HEK293 (cell line): ENCODE data around the gene FOXC1.

Experiments used
- CTCF ChIA-PET: fragments of 350-600 bp; formaldehyde crosslinking; extraction: SDS; loops from one replicate; lab custom pipeline; 2021; ENCODE audit warnings: antibody characterized with exemption; lab: Yijun Ruan, JAX
- POLR2A ChIA-PET: fragments of 300-600 bp; formaldehyde crosslinking; extraction: SDS; loops from one replicate; lab custom pipeline; 2020; ENCODE audit warnings: antibody characterized with exemption, inconsistent platforms; lab: Yijun Ruan, JAX
- H3K27ac ChIP-seq: fragments of 200-500 bp; sonication (Bioruptor generic); 2 replicates; pipeline ENCODE4 v1.5.1; 2014; ENCODE audit warnings: low read depth, low read length, control low read depth, inconsistent platforms; ENCODE audit errors: extremely low read depth
- H3K36me3 ChIP-seq, 2 experiments: fragments of 200-500 bp in 1 of 2; sonication (Bioruptor generic) in 1 of 2; 1 replicate in 1 of 2; 2 replicates in 1 of 2; pipeline ENCODE4 v1.5.1; 2014 to 2017; ENCODE audit warnings: inconsistent platforms in 2 of 2, low read length in 2 of 2; ENCODE audit not compliant: control insufficient read depth in 2 of 2, insufficient read depth in 1 of 2
- H3K4me1 ChIP-seq: fragments of 200-500 bp; sonication (Bioruptor generic); 2 replicates; pipeline ENCODE4 v1.5.1; 2014; ENCODE audit warnings: mild to moderate bottlenecking, low read length, inconsistent platforms; ENCODE audit not compliant: control insufficient read depth, insufficient read depth
- H3K4me3 ChIP-seq: 2 replicates; pipeline ENCODE4 v1.5.1; 2011; ENCODE audit warnings: low read depth, mild to moderate bottlenecking, control low read depth, low read length, moderate library complexity
- H3K9me3 ChIP-seq: fragments of 200-500 bp; sonication (Bioruptor generic); 2 replicates; pipeline ENCODE4 v1.5.1; 2014; ENCODE audit warnings: low read depth, low read length, inconsistent platforms; ENCODE audit not compliant: control insufficient read depth, insufficient read depth
- BCL11A ChIP-seq: fragments of 450-650 bp; formaldehyde crosslinking; IDR thresholded peaks from 2 replicates; pipeline ENCODE4 v1.5.1; 2016; ENCODE audit warnings: low read depth, missing biosample characterization, missing genetic modification characterization
- HOXD13 ChIP-seq: sonication (generic); formaldehyde crosslinking; IDR thresholded peaks from 2 replicates; pipeline ENCODE4 v1.8.0; 2022; ENCODE audit warnings: missing genetic modification reagents, borderline replicate concordance
- ZBTB17 ChIP-seq: fragments of 450-650 bp; formaldehyde crosslinking; IDR thresholded peaks from 2 replicates; pipeline ENCODE4 v1.5.1; 2016; ENCODE audit warnings: missing biosample characterization, missing genetic modification characterization
- ZBTB48 ChIP-seq: fragments of 450-650 bp; formaldehyde crosslinking; IDR thresholded peaks from 2 replicates; pipeline ENCODE4 v1.5.1; 2016; ENCODE audit warnings: missing biosample characterization, missing genetic modification characterization
- ZEB2 ChIP-seq: fragments of 450-650 bp; formaldehyde crosslinking; IDR thresholded peaks from 2 replicates; pipeline ENCODE4 v1.5.1; 2016; ENCODE audit warnings: missing biosample characterization, missing genetic modification characterization
- ZNF157 ChIP-seq: fragments of 450-650 bp; formaldehyde crosslinking; IDR thresholded peaks from 2 replicates; pipeline ENCODE4 v1.5.1; 2016; ENCODE audit warnings: missing biosample characterization, missing genetic modification characterization
- ZNF174 ChIP-seq: fragments of 450-650 bp; formaldehyde crosslinking; IDR thresholded peaks from 2 replicates; pipeline ENCODE4 v1.5.0; 2017; ENCODE audit warnings: missing biosample characterization, mild to moderate bottlenecking, missing genetic modification characterization
- ZNF202 ChIP-seq: fragments of 450-650 bp; formaldehyde crosslinking; IDR thresholded peaks from 2 replicates; pipeline ENCODE4 v1.5.1; 2016; ENCODE audit warnings: missing biosample characterization, missing genetic modification characterization, borderline replicate concordance
- ZNF239 ChIP-seq: fragments of 450-650 bp; formaldehyde crosslinking; IDR thresholded peaks from 2 replicates; pipeline ENCODE4 v1.5.1; 2016; ENCODE audit warnings: missing biosample characterization, missing genetic modification characterization
- ZNF324 ChIP-seq: fragments of 450-650 bp; formaldehyde crosslinking; IDR thresholded peaks from 2 replicates; pipeline ENCODE4 v1.5.1; 2016; ENCODE audit warnings: missing biosample characterization, missing genetic modification characterization
- ZNF354C ChIP-seq: fragments of 450-650 bp; formaldehyde crosslinking; IDR thresholded peaks from 2 replicates; pipeline ENCODE4 v1.5.1; 2016; ENCODE audit warnings: missing biosample characterization, missing genetic modification characterization, low read depth, borderline replicate concordance
- ZNF391 ChIP-seq: fragments of 450-650 bp; formaldehyde crosslinking; IDR thresholded peaks from 2 replicates; pipeline ENCODE4 v1.5.1; 2016; ENCODE audit warnings: low read depth, missing biosample characterization, missing genetic modification characterization, borderline replicate concordance
- ZNF423 ChIP-seq: fragments of 450-650 bp; formaldehyde crosslinking; IDR thresholded peaks from 2 replicates; pipeline ENCODE4 v1.5.1; 2016; ENCODE audit warnings: missing biosample characterization, missing genetic modification characterization
- ZNF449 ChIP-seq: fragments of 450-650 bp; formaldehyde crosslinking; IDR thresholded peaks from 2 replicates; pipeline ENCODE4 v1.5.1; 2017; ENCODE audit warnings: missing biosample characterization, mild to moderate bottlenecking, missing genetic modification characterization, moderate library complexity
- ZNF521 ChIP-seq: fragments of 450-650 bp; formaldehyde crosslinking; IDR thresholded peaks from 2 replicates; pipeline ENCODE4 v1.5.1; 2017; ENCODE audit warnings: missing biosample characterization, mild to moderate bottlenecking, missing genetic modification characterization
- ZNF548 ChIP-seq: fragments of 450-650 bp; formaldehyde crosslinking; IDR thresholded peaks from 2 replicates; pipeline ENCODE4 v1.5.1; 2016; ENCODE audit warnings: missing biosample characterization, missing genetic modification characterization
- ZNF660 ChIP-seq: fragments of 450-650 bp; IDR thresholded peaks from 2 replicates; pipeline ENCODE4 v1.5.1; 2018; ENCODE audit warnings: missing biosample characterization, mild to moderate bottlenecking, missing genetic modification characterization
- ZNF76 ChIP-seq: fragments of 450-650 bp; formaldehyde crosslinking; IDR thresholded peaks from 2 replicates; pipeline ENCODE4; 2016; ENCODE audit warnings: low read depth, missing biosample characterization, missing genetic modification characterization, borderline replicate concordance
- ZNF843 ChIP-seq: fragments of 450-650 bp; formaldehyde crosslinking; IDR thresholded peaks from 2 replicates; pipeline ENCODE4 v1.5.1; 2016; ENCODE audit warnings: missing biosample characterization, missing genetic modification characterization
- TF ChIP-seq, protein P1 (sequence below): fragments of 450-650 bp; formaldehyde crosslinking; IDR thresholded peaks from 2 replicates; pipeline ENCODE4 v1.5.1; 2017; ENCODE audit warnings: missing biosample characterization, missing genetic modification characterization
- TF ChIP-seq, protein P2 (sequence below): fragments of 450-650 bp; formaldehyde crosslinking; IDR thresholded peaks from 2 replicates; pipeline ENCODE4; 2016; ENCODE audit warnings: missing biosample characterization, missing genetic modification characterization
- TF ChIP-seq, protein P3 (sequence below): fragments of 450-650 bp; formaldehyde crosslinking; conservative IDR thresholded peaks from 2 replicates; pipeline ENCODE4 v1.5.1; 2016; ENCODE audit warnings: low read depth, missing biosample characterization, missing genetic modification characterization

The FOXC1 gene

GRCh38 chr6:1636272-1636825, 26.6 kb downstream of the FOXC1 start:
- Histone ChIP-seq H3K27ac (no peak overlapping the region), H3K9me3 (no peaks in the 10 kb centered on the region), H3K4me3 (no peak overlapping the region), H3K4me1 (peaks cover 6% of the 10 kb centered on the region), H3K36me3 (no peaks in the 10 kb centered on the region)
- ChIA-PET POLR2A (no interaction called here), CTCF (interaction anchor here (0.8 kb wide), 1 partner anchor 847 kb away, joined by 3 read pairs; no protein-coding TSS in a partner anchor)
- TF ChIP-seq ZNF174 (tag by site-specific recombination), result no peak
- TF ChIP-seq ZNF521 (tag by site-specific recombination), result no peak
- no peak for TF ChIP-seq ZNF202 (tag by site-specific recombination)
- TF ChIP-seq ZNF157 (tag by site-specific recombination), result no peak
- no peak for TF ChIP-seq ZNF239 (tag by site-specific recombination)
- no peak for TF ChIP-seq ZBTB48
- TF ChIP-seq ZNF324 (tag by site-specific recombination), result no peak
- TF ChIP-seq ZNF660 (tag by site-specific recombination), result no peak
- no peak for TF ChIP-seq HOXD13 (CRISPR knock-in tag)
- TF ChIP-seq ZNF843 (tag by site-specific recombination), result no peak
- no peak for TF ChIP-seq ZNF354C (tag by site-specific recombination)
- TF ChIP-seq ZNF76 (tag by site-specific recombination), result no peak
- TF ChIP-seq BCL11A (tag by site-specific recombination), result no peak
- no peak for TF ChIP-seq ZBTB17 (tag by site-specific recombination)
- TF ChIP-seq, protein P1, sequence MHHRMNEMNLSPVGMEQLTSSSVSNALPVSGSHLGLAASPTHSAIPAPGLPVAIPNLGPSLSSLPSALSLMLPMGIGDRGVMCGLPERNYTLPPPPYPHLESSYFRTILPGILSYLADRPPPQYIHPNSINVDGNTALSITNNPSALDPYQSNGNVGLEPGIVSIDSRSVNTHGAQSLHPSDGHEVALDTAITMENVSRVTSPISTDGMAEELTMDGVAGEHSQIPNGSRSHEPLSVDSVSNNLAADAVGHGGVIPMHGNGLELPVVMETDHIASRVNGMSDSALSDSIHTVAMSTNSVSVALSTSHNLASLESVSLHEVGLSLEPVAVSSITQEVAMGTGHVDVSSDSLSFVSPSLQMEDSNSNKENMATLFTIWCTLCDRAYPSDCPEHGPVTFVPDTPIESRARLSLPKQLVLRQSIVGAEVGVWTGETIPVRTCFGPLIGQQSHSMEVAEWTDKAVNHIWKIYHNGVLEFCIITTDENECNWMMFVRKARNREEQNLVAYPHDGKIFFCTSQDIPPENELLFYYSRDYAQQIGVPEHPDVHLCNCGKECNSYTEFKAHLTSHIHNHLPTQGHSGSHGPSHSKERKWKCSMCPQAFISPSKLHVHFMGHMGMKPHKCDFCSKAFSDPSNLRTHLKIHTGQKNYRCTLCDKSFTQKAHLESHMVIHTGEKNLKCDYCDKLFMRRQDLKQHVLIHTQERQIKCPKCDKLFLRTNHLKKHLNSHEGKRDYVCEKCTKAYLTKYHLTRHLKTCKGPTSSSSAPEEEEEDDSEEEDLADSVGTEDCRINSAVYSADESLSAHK (tag by site-specific recombination), result no peak
- TF ChIP-seq, protein P2, sequence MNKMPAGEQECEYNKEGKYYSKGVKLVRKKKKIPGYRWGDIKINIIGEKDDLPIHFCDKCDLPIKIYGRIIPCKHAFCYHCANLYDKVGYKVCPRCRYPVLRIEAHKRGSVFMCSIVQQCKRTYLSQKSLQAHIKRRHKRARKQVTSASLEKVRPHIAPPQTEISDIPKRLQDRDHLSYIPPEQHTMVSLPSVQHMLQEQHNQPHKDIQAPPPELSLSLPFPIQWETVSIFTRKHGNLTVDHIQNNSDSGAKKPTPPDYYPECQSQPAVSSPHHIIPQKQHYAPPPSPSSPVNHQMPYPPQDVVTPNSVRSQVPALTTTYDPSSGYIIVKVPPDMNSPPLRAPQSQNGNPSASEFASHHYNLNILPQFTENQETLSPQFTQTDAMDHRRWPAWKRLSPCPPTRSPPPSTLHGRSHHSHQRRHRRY (tag by site-specific recombination), result no peak
- TF ChIP-seq ZNF423, result no peak
- no peak for TF ChIP-seq ZNF449 (tag by site-specific recombination)

DNA sequence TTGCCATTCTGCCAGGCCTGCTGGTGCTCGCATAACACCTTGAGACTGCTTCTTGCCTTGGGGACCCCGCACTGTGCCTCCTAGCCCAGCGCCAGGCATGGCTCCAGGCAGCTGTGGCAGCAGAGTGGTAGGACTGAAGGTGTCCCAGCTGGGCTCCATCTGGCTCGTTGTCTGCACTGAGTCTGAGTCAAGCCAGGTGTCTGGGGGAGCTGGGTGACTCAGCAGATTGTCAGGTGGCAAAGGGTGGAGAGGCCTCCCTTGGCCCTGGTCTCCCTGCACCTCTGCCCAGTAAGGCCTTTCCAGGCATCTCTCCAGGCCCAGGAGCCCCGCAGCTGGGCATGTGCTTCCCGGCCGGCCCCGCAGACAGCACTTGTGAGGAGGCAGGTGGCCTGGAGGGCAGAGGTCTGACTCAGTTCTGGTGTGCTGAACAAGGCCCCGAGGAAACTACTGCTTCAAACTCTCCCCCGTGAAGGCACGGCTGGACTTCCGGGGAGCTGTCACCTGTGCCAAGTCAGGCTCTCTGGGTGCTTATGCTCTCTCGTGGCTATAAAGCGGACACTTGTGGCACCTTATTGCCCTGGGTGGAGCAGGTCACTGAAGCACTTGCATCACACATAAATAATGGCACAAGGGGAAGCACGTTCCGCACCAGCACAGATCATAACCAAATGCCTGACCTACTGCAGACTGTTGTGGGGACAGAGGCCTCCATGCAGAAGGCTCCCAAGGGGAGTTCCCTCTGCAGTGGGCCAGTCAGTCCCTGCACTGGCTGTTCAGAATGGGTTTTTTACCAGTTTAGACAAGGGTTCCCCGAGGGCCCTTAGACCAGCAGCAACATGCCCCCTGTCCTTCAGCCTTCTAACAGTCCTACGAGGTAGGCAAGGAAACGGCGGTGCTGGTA, 27.5 kb downstream of the FOXC1 start:
- no peaks in the 10 kb centered on the region for H3K36me3 ChIP-seq
- no peaks in the 10 kb centered on the region for H3K9me3 ChIP-seq
- POLR2A ChIA-PET, result no interaction called here
- no peak overlapping the region for H3K4me3 ChIP-seq
- no peak overlapping the region for H3K27ac ChIP-seq
- H3K4me1 ChIP-seq, result peaks cover 4% of the 10 kb centered on the region; the same call in 1 of the 2 replicates
- CTCF ChIA-PET, result interaction anchor here (0.8 kb wide), 1 partner anchor 846 kb away, joined by 3 read pairs; no protein-coding TSS in a partner anchor
- TF ChIP-seq ZNF449 (tag by site-specific recombination) (0 out of 2 replicates have a peak, but pooled peaks have one; percentile 26), ZNF391 (tag by site-specific recombination) (no peak), ZNF548 (tag by site-specific recombination) (peak; percentile 67; the same call in 1 of the 2 replicates), ZEB2 (no peak)
- TF ChIP-seq, protein P3, sequence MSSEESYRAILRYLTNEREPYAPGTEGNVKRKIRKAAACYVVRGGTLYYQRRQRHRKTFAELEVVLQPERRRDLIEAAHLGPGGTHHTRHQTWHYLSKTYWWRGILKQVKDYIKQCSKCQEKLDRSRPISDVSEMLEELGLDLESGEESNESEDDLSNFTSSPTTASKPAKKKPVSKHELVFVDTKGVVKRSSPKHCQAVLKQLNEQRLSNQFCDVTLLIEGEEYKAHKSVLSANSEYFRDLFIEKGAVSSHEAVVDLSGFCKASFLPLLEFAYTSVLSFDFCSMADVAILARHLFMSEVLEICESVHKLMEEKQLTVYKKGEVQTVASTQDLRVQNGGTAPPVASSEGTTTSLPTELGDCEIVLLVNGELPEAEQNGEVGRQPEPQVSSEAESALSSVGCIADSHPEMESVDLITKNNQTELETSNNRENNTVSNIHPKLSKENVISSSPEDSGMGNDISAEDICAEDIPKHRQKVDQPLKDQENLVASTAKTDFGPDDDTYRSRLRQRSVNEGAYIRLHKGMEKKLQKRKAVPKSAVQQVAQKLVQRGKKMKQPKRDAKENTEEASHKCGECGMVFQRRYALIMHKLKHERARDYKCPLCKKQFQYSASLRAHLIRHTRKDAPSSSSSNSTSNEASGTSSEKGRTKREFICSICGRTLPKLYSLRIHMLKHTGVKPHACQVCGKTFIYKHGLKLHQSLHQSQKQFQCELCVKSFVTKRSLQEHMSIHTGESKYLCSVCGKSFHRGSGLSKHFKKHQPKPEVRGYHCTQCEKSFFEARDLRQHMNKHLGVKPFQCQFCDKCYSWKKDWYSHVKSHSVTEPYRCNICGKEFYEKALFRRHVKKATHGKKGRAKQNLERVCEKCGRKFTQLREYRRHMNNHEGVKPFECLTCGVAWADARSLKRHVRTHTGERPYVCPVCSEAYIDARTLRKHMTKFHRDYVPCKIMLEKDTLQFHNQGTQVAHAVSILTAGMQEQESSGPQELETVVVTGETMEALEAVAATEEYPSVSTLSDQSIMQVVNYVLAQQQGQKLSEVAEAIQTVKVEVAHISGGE (tag by site-specific recombination), result no peak
